ENCODE results near the gene TMEM266.

Gene TMEM266

GRCh38 chr15:76162784-76163456 lies 103.1 kb downstream of the TMEM266 start:
- no peak for DNase-seq (ENCODE audit: low spot score)

- DNase-seq (ENCODE audit: low spot score), result no peak
These were observed 103.9 kb downstream of the TMEM266 start for GRCh38 chr15:76163457-76164295.

- DNase-seq (ENCODE audit: low spot score), result no peak
These were observed 104.8 kb downstream of the TMEM266 start for GRCh38 chr15:76164602-76165001.

DNA sequence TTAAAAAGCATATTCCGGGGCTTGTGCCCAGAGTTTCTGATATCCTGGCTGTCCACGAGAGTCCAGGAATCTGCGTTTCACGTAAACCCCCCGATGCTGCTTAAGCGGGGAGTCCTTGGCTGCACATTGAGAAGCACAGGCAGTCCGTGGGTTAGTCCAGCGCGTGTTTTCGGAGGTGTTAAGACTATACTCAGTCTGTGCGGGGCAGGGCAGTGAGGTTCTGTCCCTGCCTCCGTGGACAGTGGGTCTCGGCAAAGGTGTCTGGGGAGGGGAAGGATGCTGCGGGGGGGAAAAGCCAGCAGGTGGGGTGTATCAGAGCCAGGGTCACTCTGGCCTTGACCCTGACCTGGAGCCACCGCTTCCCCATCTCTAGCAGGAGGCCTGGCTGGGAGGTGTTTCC lies 106.2 kb downstream of the TMEM266 start:
- no peak for DNase-seq (ENCODE audit: low spot score)

GRCh38 chr15:76168237-76168984 lies 108.6 kb downstream of the TMEM266 start:
- DNase-seq (ENCODE audit: low spot score), result no peak

- DNase-seq (ENCODE audit: low spot score), result no peak
These were observed 109.2 kb downstream of the TMEM266 start for GRCh38 chr15:76169018-76169417.

- DNase-seq (ENCODE audit: low spot score), result no peak
These were observed 110.4 kb downstream of the TMEM266 start for GRCh38 chr15:76169911-76170800.

GRCh38 chr15:76172782-76173181 lies 113.0 kb downstream of the TMEM266 start:
- no peak for DNase-seq (ENCODE audit: low spot score)

- no peak for DNase-seq (ENCODE audit: low spot score)
These were observed 113.6 kb downstream of the TMEM266 start for GRCh38 chr15:76173317-76173834.

DNA sequence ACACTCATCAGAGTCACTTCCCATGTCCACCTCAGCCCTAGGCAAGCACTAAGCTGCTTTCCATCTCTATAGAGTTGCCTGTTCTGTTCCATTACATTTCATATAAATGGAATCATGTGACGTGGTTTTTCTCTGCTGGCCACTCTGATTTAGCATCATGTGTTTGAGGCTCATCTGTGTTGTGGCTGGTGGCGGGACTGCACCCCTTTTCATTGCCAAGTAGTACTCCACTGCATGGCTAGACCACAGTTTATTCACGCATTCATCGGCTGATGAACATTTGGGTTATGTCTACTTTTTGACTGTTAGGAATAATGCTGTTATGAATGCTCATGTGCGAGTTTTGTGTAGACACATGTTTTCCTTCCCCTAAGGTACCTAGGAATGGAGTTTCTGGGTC lies 114.9 kb downstream of the TMEM266 start:
- no peak for DNase-seq (ENCODE audit: low spot score)

DNA sequence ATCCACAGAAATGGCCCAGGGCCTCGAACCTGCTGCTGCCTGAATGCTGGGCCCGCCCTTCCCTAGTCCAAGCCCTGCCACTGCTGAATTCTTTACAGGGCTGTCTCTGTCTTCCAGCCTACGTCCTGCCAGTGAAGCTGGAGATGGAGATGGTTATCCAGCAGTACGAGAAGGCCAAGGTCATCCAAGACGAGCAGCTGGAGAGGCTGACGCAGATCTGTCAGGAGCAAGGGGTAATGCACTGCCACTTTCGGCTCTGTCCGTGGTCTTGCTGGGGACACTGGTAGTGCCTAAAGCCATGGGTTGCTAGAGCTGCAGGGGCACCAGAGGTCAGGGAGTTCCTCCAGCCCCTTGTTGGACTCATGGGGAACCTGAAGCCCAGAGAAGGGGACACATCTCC lies 115.7 kb downstream of the TMEM266 start:
- no peak for DNase-seq (ENCODE audit: low spot score)

DNA sequence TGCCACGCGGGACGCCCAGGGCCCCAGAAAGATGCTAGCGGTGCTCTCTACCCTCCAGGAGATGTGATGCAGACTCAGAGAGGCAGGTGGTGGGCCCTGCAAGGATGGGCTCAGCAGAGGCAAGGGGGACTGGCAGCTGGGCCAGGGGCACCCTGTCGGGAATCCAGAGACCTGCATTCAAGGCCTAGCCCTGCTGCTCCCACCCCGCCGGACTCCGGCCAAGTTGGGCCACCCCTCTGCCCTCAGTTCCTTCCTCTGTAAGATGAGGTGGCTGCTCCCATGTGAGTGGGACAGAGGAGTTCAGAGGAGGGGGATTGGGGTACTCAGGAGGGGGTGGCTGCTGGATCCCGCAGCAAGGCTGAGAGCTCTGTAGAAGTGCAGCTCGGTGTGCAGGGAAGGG lies 116.3 kb downstream of the TMEM266 start:
- no peak for DNase-seq (ENCODE audit: low spot score)

DNA sequence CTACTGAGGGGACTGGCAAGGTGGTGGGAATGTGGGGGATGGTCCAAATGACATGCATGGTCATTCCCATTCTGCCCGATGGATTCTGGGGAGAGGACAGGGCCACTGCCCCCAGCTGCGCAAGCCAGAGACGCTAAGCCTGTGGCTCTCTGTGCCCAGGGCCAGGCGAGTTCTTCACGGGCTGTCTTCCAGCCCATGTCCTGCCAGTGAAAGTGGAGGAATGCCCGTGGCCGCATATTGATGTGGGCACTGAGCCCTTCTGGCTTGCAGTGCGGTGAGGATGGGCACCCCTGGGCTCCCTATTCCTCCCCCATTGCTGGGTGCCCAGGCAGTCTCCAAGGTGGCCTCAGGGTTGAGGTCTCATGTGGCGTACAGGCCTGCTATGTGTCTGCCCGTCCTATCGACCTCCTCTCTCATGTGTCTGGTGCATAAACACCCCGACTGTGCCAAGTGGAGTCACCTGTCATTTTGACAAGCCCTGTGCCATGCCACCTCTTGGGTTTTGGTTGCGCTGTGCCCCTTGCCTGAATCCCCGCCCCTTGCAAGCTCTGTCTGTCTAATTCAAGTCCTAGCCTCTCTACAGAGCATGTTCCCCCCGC lies 116.8 kb downstream of the TMEM266 start:
- DNase-seq (ENCODE audit: low spot score), result no peak

DNA sequence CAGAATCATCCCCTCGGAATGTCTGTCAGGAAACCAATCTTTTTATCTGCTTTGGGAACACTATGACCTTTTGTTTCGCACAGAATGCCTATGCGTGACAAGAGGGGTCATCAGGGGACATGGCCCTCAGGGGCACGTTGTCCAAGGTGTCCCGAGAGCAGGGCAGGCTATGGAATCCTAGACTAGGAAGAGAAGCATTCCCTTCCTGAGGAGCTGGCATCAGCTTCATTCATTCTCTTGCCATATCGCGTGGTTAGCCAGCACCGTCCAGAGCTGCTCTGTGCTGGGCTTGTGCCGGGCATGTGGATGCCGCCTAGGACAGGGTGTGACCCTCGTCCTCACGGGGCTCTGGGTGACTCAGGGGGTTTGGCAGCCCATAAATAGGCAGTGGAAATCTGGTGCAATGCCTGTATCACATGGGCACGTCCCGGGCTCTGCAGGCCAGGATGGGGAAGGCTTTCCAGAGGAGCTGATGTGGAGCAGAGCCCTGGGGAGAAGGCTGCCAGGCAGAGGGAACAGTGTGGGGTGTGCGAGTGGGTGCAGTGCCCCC lies 117.8 kb downstream of the TMEM266 start:
- DNase-seq (ENCODE audit: low spot score), result peak; percentile 17

DNA sequence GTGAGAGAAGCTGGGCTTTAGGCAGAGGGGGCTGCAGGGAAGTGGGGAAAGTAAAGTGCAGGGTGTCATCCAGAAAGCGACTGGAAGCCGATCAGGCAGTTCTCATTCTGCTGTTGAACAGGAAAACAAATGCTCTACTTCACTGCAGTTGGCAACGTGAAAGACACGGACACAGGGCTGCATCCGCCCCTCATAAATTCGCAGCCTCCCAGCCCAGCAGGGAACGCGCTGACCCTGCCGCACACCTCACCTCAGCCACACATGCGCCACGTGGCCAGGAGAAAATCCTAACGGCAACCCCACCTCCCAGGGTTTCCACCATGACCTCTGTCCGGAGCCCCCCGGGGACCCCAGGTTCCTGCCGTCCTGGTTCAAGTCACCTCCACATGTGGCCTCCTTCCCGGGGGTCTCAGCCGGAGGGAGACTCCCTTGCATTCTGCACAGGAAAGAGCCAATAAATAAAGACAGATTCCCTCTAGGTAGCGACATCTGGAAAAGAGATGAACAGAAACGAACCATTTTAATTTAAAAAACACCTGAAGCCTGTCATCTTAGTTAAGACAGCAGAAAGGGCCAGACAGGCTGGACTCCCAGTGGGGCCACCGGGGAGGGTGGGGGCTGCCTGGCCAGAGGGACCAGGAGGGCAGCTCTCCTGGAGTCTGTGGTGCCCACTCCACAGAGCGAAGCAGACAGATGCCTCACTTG lies 118.7 kb downstream of the TMEM266 start:
- no peak for DNase-seq (ENCODE audit: low spot score)

DNA sequence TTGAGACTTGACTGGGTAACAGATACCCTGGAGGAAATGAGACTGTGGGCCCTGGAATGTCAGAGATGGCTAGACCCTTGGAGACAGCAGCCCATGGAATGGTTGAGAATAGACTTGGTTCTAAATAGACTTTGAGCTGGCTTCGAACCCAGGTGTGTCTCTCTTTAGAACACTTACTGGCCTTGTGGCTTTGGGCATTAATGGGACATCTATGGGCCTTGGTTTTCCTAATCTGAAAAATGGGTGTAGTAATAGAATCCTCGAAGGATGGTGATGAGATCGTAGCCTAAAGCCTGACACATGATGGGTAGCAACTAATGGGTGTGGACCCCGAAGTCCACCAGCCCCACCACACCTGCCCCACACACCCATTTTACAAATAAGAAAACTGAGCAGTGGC lies 119.2 kb downstream of the TMEM266 start:
- DNase-seq (ENCODE audit: low spot score), result no peak

DNA sequence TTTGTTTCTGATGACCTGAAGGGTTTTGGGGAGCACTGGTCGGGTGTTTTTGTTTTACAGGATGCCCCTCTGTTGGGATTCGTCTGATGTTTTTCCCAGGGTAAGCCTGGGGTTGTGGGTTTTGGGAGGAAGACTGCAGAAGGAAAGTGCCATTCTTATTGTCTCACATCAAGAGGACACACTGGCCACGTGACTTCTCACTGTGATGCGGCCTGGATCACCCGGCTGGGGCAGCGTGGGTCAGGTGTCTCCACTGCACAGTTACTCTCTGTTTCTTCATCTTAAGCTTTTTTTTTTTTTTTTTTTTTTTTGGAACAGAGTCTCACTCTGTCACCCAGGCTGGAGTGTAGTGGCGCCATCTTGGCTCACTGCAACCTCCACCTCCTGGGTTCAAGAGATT lies 120.5 kb downstream of the TMEM266 start:
- no peak for DNase-seq (ENCODE audit: low spot score)

DNA sequence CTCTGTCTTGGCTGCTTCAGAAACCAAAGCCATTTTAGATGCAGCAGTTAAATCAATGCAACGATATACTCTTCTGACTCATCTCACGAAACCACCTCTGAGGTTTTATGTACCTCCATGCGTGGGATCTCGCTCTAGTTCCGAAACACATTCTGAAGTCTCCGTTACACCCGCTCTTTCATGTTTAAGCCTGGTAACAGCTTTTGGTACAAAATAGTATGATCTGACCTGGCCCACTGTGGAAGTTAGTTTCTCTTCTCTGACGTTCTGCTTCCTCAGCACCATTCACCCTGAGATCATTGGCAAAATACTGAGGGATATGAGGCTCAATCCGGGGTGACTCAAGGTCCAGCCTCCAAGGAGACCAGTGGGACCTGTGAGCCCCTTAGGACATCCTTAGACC lies 121.9 kb downstream of the TMEM266 start:
- DNase-seq (ENCODE audit: low spot score), result no peak

- no peak for DNase-seq (ENCODE audit: low spot score)
These were observed 124.3 kb downstream of the TMEM266 start for GRCh38 chr15:76183930-76184649.

DNA sequence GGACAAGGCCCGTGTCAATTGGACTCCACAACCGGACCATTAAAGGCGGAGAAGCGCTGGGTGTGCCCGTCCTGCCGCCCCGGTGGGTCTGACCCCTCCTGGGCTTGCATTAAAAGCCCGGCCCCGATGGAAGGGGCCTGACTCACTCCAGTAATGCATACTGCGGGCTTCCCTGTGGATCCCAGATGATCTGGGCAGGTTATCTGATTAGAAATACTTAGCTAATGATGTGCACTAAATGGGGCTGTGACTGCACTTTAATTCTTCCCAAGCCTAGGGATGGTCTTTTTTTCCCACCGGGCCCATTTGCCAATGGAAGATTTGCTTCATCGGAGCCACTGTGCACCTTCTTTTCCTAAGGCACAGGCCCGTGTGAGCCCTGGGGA lies 124.9 kb downstream of the TMEM266 start:
- DNase-seq (ENCODE audit: low spot score), result no peak

All from COLO829 (cell line).